Inferior parietal cortex (tissue), 1 donor: ENCODE data around the gene CTSD.

Experiments used
- DNase-seq: peaks from one replicate; pipeline ENCODE4 v3.0.0-alpha.2; 2016; ENCODE audit errors: extremely low spot score

CTSD gene

DNA sequence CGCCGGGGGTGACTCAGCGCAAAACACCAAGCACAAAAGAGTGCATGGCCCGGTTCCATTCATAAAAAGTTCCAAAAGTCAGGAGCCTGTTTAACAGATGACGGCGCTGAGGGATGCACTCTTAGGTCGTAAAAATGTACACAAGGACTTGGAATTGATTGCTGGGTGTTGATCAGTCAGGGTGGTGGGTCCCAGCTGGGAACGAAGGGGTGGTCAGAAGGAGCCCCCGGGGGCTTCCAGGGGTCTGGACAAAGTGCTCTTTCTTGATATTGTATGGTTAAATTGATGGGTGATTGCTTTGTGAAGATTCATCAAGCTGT, 34.1 kb downstream of the CTSD start:
- no peak for DNase-seq

DNA sequence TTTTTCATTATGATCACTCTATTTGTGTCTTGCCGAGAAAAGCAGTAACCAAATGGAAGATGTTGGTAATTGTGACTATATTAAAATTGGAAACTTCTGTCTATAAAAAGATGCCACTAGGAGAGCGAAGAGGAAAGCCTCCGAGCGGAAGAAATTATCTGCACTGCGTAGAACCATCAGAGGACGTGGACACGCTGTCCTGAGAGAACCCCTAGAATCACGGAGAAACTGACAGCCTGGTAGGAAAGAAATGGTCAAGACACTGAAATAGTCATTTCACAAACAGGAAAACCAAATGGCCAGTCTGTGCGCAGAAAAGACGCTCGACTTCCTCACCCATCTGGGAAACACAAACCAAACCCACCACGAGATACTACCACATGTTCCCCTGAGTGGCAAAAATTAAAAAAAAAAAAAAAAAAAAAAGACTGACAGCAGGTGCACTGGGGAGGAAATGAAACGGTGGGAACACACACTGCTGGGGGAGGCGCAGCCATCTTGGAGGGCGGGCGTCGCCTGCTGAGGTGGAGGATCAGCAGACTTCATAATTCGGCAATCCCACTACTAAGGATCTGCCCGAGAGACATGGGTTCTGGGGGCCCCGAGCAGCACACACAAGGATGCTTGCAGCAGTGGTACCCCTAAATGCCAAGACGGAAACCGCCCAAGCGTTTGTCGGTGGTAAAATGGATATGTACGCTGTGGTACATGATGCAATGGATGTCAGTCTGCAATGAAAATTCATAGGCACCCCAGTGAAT, 34.6 kb downstream of the CTSD start:
- no peak for DNase-seq

DNA sequence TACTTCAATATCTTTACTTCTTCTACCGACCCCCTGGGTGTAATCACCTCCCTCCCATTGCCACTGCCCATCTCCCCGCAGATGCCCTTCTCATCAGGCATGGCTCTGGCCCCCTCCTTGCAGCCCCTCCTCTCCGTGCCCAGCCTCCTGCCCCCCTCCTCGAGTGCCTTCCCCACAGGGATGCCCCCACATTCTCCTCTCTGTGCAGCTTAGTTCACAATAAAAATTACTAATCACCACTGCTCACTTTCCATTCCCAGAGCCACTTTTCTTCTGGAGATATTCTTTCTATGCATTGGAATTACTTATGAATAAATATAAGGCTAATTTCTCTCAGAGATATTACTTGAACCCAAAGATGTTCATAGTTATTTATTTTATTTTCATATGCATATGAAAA, 35.4 kb downstream of the CTSD start:
- DNase-seq = no peak

DNA sequence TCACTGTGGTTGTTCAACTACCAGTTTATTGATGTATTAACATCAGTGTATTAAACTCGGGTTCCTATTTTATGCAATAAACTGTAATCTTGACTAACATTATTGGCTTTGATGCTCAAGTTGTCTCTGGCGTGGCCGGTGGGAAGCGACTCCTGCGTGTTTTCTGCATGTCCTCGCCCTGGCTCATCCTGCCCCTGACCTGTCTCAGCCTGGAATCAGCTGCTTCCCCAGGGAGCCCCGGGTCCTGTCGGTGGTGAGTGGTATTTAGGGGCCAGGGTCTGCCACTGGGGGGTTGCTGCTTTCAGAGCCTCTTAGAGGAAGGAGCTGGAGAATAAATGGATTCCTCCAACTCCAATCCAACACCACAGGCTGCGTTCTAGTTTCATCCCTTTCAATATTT, 35.9 kb downstream of the CTSD start:
- no peak for DNase-seq

DNA sequence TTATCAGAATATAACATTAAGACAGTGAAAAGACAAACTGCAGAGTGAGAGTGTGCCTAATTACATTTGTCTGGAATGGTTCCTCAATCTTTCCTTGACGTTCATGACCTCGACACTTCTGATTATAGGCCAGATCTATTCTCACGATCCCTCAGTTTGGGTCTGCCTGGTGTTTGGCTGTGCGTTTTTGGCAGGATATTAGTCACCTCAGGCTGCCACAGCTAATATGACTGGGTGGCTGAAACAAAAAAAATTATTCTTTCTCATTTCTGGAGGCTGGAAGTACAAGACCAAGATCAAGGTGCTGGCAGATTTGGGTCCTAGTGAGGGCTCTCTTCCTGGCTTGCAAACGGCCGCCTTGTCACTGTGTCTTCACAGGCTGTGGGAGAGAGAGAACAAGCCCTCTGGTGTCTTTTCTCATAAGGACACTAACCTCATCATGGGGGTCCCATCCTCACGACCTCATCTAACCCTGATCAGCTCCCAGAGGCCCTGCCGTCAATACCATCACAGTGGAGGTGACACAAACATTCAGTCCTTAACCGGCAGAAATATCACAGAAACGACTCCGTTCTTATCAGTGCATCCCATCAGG, 36.5 kb downstream of the CTSD start:
- no peak for DNase-seq

DNA sequence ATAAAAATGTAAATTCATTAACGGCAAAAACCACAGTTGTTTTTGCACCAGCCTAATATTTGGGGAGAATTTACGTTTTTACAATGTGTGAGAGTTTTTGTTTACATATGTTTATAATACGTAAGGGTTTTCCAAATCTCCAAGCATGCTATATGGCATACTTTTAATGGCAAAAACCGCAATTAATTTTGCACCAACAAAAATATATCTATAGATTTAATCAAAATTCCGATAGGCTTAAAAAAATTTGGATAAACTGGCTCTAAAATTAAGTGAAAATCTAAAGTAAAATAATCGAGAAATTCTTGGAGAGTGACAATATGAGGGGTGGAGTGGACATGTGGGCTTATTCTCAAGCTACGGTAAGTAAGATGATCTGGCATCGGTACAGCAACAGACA, 43.9 kb downstream of the CTSD start:
- DNase-seq = no peak

DNA sequence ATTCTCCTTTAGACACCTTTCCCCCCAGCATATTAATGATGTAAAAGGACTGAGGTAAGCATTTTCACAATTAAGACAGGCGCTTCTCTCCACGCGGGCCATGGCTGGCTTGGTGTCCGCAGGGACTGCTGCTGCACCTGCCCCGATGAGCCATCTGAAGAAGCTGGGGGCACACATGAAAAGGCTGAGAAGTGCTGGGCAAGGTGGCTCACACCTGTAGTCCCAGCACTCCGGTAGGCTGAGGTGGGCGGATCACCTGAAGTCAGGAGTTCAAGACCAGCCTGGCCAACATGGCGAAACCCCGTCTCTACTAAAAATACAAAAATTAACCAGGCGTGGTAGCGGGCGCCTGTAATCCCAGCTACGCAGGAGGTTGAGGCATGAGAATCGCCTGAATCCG, 45.4 kb downstream of the CTSD start:
- no peak for DNase-seq

DNA sequence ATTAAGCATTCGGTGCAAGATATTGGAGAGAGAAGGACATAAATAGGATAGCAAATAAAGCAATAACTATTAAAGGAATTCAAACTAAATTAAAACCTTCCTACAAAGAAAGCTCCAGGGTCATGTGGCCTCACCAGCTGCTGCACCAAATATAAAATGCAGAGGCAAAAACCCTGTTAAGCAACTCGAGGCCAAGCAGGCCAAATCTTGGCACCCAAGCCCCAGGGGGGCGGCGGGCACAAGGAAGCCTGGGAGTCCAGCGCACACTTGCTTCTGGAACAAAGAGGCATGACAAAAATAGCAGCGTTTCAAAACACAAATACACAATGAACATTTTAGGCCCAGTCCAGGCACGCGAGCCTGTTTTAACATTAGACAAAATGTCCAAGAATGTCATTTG, 46.0 kb downstream of the CTSD start:
- no peak for DNase-seq

DNA sequence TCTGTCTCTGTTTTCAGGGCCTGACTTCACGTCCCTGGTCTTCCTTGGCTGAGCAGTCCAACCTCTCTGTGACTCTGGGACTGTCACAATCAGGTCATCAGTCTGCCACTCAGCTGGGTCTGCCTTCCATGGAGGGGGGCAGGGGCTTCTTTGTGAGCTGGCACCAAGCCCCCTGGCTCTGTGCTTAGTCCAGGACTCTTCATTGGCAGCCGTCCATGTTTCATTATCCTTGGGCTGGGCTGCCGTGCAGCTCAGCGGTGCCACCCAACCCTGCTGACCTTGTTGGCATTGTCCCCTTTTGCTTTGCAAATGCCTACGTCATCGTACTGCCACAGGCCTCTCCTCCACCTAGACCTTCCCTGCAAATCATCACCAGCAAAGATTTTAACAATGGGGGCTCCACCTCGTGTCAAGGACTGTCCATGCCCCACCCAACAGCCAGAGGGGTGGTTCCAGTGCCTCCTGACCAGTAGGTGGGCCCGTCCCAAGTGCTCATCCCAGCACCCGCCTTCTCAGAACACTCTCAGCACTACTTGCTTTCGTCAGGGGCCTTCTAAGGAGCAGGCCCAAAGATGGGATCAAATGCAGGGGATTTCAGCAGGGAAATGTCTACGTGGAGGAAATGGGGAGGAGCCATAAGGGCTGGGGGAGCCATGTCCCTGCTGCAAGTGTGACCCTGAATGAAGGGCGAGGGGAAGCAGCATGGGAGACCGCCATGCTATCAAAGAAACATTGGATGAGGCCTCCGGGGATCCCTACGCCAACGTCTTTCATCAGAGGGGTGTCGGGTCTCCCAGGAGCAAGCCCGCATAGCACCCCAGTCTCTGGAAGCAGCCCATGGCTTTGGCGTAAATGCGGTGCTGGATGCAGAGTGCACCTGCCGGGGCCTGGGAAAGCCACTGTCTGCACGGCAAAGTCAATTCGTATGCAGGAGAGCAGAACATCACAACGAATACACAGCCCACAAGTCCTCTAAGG, 48.5 kb downstream of the CTSD start:
- DNase-seq = no peak

DNA sequence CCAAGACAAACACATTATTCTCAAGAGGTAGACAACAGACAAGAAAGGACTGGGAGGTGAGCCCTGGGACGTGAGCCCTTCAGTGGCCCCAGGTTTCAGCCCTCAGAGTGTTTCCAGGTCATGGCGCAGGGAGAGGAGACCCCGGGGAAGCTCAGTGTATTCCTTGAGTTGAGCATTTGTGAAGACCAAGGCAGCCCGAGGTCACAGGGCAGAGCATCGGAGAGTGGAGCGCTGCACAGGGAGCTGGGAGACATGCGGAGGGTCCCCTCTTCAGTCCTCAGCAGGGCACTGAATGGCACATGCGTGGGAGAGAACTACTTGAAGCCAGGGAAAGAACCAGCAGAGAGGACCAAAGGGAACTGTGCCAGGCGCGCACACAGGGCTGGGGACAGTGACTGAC, 55.0 kb downstream of the CTSD start:
- no peak for DNase-seq

DNA sequence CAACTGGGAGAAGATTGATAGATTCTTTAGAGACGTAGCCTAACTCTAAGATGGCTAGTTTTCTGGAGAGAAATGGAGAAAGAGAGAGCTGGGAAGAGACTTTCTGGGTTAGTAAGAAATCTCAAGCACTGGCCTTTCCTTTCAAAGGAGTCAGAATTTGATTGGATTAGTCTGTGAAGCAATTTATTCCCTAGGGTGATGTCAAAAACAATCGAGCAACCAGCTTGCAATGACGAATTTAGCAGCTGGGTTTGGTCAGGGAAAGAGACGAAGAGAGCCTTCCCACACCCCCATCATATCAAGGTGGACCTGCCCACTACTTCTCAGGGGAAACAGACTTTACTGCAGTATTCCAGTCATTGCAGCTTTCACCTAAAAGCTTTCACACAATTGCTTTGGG, 56.0 kb downstream of the CTSD start:
- no peak for DNase-seq

DNA sequence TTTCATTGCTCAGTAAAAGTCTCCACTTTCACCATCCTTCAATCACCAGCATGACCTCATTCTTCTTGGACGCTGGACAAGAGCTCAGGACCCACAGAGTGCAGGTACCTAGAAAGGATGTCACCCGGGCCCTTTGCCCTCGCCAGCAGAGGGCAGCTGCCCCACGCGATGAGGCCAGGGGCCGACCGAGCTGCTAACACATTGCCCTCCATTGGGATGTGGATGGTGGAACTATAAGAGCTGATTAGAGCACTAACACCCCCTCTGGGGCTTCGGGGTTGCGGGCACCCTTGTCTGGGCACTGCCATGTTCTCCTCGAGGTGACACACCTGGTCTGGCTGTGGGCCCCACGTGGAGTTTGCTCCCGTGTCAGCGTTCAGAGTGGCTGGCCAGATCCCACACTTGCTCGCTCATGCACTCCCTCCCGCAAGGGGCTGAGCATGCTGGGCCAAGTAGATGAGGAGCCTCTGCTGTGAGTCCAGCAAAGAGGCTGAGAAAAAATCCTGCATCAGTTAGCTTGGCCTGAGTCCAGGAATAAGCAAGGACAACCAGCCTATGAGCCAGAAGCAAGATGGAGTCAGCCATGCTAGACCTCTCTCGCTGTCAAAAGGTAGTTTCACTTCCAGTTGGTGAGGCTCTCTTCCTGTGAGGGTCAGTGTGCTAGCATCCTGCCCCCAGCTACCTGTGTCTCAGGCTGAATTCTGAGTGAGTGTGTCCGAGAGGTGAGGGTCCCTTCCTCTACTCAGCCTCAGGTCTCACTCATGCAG, 56.9 kb downstream of the CTSD start:
- DNase-seq = no peak

DNA sequence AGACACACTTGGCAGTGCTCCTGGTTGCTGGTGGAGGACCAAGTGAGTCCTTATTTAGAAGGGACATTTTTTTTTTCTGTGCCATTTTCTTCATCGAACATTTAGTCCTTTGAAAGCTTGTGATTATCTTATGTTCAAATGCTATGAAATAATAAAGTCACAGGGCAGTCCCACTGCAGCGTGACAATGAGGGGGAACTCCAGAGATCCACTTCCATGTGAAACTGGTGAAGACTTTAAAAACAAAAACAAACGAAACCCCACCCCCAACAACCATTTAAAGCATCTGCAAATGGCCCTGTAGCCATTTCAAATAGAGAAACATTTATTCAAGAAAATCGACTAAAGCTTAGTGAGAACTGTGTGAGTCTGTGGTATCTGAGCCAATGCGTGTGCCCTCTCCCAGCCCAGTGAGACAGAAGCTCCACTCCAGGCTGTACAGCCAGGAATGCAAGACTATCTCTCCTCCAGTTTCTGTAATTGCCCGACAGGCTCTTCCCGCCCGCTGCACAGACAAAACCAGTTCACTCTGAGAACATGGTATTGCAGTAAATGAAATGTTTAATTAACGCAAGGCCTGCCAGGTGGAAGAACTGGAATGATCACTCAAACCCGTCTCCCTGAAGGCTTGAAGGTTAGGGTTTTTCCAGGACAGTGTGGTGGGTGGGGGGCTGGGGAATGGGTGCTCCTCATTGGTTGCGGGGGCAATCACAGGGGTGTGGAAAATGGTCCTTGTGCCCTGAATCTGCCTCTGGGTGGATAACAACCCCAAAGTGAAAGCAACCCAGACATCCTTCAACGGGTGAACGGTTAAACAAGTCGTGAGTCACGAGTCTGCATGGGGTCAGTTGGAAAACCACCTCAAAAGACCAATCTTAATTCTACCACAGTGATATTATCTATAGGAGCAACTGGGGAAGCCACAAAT, 58.3 kb downstream of the CTSD start:
- no peak for DNase-seq

DNA sequence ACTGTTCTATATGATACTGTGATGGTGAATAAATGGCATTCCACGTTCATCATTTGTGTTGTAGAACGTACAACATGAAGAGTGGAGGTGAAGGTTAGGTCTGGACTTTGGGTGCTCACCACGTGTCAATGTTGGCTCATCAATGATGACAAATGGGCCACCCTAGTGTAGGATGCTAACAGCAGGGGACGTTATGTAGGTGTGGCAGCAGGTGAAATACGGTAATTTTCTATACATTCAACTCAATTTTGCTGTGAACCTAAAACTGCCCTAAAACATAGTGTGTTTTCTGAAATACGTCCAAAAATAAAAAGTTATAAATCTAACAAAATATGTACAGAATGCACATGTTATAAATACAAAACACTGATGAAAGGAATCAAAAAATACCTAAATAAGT, 60.6 kb downstream of the CTSD start:
- no peak for DNase-seq
